Vein endothelial cell (primary cell): Measurements from ENCODE around the gene TP53TG3C. TPM values are rescaled to one million over a fixed set of nuclear protein-coding genes. Genes with fewer than 3 reads are reported as not detected.

Source experiments
- small RNA-seq: library from RNA; depleted of rRNA; stranded (forward); fragments of <200 nt; gene quantifications from one replicate; pipeline ENCODE3, GENCODE V24; 2012
- total RNA-seq: library from RNA; depleted of rRNA; stranded (reverse); fragments of >200 nt; gene quantifications from 2 replicates; pipeline ENCODE4 v1.2.3, GENCODE V29; 2012

Gene TP53TG3C, protein sequence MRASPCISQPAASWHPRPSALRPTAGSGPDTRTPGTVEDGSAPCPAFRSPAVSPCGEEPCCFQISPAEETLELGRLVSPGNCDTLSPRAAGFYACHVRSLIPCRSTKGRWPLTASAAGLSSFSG
- total RNA-seq = not detected in 2 replicates

DNA sequence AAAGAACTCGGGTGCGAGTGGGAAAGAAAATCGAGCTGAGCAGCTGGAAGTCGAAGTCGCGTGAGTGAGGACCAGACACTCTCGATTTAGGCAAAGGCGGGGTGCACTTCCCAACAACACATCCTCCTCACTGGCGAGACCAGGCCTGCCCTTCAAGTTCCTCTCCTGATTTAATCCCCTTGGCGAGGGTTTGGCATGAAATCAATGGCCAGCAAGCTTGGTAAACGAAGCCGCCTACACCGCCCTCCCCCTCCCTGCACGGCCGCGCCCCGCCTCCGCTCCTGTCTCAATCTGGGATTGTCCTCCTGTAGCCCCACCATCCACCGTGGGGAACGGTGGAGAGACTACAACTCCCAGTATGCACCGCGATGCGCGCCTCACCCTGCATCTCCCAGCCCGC lies at the start of gene TP53TG3C:
Gene TP53TG3C (plus strand): TSS at position 301 of the 400 bp plus-strand sequence. CDS start 68 bp downstream, at position 369.

Small RNAs within 50 kb of the gene (small RNA-seq; reads per million reads assigned to genes)
- gene AC138869.1 = not detected

Other genes with a start within 250 kb of the TP53TG3C start
- gene TP53TG3E, start 110.1 kb downstream of the TP53TG3C start, total RNA-seq = not detected in 2 replicates
- gene TP53TG3B, start 166.6 kb downstream of the TP53TG3C start, total RNA-seq = not detected in 2 replicates